NCI-H446 (cell line): ENCODE measurements around the gene CREB5.
"Not testable (repeated sequence)": the region's sequence is repeated elsewhere in the genome, so short reads cannot be mapped to it uniquely, and the experiment has no call there.

Source experiments
- DNase-seq, 2 experiments: peaks; one replicate each; lab custom pipeline; 2025; lab: John Stamatoyannopoulos, UW

The CREB5 gene

GRCh38 chr7:28550580-28551186, 138.4 kb downstream of the CREB5 start:
- no peak for DNase-seq

- no peak for DNase-seq
Observed at GRCh38 chr7:28551331-28551730, 139.0 kb downstream of the CREB5 start.

GRCh38 chr7:28551766-28552165, 139.4 kb downstream of the CREB5 start:
- DNase-seq = not testable (repeated sequence)

- no peak for DNase-seq
Observed at GRCh38 chr7:28554802-28555471, 142.6 kb downstream of the CREB5 start.

- DNase-seq = no peak
Observed at GRCh38 chr7:28556025-28556424, 143.7 kb downstream of the CREB5 start.

- no peak for DNase-seq
Observed at GRCh38 chr7:28556671-28557070, 144.4 kb downstream of the CREB5 start.

DNA sequence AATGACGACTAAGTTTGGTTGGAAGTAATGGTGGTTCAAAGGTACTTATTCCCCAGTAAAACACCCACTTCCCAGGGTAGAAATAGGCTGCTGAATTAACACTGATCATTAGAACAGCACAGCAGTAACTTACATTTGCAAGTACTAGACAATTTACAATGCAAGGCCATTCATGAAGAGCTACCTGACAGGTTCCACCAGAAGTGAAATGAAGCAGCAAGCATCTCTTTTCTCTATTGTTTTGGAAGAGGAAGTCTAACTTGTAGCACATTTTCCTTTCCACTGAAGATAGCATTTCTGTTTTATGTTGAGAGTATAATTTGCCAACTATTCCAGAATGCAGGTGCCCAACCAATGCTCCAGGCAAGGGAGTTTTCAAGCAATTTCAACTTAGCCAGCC, 145.9 kb downstream of the CREB5 start:
- DNase-seq = no peak

DNA sequence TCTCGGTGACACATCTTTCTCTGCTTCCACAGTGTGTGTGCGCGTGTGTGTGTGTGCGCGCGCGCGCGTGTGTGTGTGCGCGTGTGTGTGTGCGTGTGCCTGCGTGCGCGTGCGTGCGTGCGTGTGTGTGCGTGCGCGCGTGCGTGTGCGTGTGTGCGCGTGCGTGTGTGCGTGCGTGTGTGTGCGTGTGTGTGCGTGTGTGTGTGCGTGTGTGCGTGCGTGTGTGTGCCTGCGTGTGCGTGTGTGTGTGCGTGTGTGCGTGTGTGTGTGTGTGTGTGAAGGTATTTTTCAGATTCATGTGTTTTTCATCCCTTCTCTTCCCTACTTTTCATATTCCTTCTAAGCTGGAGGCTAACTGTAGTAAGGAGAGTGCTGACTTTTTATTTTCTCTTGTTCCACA, 148.4 kb downstream of the CREB5 start:
- DNase-seq = no peak

- no peak for DNase-seq
Observed at GRCh38 chr7:28564033-28564432, 151.7 kb downstream of the CREB5 start.

GRCh38 chr7:28564755-28565374, 152.5 kb downstream of the CREB5 start:
- DNase-seq = no peak

- DNase-seq = no peak
Observed at GRCh38 chr7:28565980-28566379, 153.7 kb downstream of the CREB5 start.

GRCh38 chr7:28570113-28570969, 158.0 kb downstream of the CREB5 start:
- no peak for DNase-seq

GRCh38 chr7:28570970-28571288, 158.6 kb downstream of the CREB5 start:
- no peak for DNase-seq

DNA sequence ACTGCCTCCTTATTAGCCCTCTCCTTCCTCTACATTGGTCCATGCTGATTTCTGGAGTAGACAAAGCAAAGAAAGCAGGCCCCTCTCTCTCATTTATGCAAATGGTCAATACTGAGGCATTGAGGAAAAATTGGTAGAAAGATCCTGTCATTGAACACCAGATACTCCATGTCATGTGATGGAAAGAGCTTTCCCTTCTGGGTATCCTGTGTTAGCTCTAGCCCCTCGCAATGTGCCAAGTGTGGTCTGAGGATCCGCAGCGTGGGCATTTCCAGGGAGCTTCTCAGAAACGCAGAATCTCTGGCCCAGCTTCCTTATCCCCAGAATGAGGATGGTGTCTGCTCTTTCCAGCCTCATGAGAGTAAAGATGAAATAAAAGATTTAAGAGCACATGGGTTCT, 159.1 kb downstream of the CREB5 start:
- no peak for DNase-seq

DNA sequence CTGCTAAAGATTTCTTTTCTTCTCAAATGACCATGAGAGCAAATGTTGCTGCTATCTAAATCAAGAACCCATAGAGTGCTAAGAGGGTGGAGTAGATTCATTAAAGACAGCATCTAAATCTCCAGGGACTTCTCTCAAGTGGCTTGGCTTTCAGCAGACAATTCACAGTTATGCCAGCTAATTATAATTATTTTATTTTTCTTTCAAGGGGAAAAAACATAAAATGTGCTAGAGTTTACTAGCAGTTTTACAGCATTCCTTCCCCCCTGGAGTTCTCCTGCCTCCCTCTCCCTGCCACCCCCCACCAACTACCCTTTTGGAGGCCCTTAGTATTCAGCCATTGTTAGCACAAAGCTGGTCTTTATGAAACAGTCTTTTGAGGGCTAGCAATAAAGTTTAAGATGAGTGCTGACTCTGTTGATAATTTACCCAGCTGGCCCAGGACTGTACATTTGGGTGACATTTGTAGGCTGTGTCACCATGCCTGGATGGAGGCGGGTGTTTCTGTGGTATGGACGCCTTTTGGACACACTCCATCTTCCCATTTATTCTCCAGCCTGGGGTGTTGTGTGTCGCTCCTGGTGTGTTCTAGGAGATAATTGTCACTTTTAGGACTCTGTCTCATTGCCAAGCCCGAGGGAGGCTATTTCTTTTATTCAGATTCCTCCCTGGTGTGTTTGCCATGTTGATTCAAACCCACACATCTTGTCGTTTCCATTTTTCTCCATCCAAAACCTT, 160.2 kb downstream of the CREB5 start:
- no peak for DNase-seq

DNA sequence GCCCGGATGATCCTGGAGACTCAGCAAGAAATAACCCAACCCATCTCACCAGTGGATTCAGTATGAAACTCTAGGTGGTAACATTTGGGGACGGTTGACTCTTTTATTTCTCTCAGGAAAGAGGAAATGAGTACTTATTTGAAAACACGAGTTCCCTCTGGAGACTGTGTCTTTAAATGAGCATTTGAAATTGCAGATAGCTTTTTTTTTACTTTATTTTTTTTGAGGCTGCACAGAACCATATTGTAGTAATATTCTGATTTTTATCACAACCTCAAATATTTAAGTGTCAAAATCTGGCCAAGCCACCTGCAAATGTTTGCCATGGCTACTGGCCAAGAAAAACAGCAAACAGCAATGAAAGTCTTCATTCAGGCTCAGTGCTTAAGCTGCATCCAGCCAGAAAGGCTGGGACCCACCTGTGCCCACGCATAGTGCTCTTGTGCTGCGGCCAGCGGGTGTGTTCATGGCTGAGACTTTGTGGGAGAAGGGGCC, 160.8 kb downstream of the CREB5 start:
- DNase-seq = peak in 1 of 2 experiments; percentile 10

DNA sequence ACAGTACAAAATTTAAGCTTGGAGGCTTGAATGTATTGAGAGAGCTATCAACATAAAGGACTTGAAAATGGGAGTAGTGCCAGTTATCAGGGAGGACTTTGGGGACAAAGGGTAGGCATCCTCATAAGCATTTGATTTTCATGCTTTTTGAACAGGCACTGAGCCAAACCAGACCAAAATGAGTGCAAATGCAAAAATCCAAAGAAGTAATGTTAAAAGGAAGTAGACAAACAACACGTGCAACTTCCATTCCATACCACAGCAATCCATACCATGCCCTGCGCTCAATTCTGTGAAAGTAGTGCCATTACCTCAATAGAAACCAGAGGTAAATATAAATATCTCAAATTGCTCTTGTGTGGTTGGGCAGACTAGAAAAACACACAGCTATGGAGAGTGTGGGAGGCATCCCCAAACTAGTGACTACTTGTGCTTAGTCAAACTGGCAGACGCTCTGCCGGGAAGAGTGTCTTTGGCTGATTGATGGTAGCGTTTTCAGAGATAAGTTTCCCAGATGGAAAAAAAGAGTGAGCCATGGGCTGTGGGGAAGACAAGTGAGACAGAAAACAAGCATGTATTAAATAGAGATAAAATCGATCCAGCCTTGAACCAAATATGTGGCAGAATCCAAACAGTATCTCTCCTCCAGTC, 161.5 kb downstream of the CREB5 start:
- no peak for DNase-seq

- DNase-seq = no peak
Observed at GRCh38 chr7:28575241-28575643, 162.9 kb downstream of the CREB5 start.

DNA sequence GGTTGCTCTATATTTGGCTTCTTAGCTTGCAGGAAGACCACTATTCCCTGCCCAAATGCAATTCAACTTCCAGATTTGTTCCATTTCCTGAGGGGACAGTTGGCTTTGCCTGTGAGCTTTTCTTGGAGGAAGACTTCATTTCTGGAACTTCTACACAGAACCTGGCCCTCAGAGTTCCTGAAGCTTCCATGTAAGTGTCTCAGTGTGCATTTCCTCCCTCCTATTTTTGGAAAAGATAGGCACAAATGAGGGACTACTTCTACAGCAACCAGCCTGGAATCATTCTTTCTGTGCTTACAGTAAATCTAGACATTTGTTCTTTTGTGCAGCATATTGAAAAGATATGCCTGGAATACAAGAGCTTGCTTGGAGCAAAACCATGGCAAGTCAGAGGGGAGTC, 164.3 kb downstream of the CREB5 start:
- no peak for DNase-seq

DNA sequence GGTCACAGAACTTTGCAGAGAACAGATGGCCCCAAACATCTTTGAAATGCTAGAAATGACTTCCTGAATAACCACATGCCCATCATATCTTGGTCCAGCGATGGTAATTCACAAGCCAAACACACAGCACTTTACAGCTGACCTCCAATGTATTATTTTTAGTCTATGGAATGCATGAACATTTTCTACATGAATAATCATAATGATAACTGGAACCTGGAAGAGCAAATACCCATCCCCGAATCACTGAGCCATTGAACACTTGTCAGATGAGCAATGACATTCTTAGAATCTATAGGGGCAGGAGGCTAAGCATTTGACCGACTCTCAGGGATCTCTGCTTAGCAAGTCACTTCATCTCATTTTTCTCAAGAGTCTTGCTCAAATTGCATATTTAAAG, 167.3 kb downstream of the CREB5 start:
- no peak for DNase-seq

- DNase-seq = no peak
Observed at GRCh38 chr7:28580665-28581064, 168.3 kb downstream of the CREB5 start.
